Endothelial cell (in vitro differentiated cells): ENCODE data around the gene JAG2. TPM values are rescaled to one million over a fixed set of nuclear protein-coding genes. Genes with fewer than 3 reads are reported as not detected.

Source experiments
- DNase-seq: peaks from one replicate; pipeline ENCODE4 v3.0.0; 2021; ENCODE audit warnings: low spot score
- H3K27ac Mint-ChIP-seq: one replicate; pipeline ENCODE4 v1.8.0; 2021; ENCODE audit warnings: mixed read lengths, inconsistent platforms; ENCODE audit not compliant: unreplicated experiment
- H3K27me3 Mint-ChIP-seq: one replicate; pipeline ENCODE4 v1.8.0; 2021; ENCODE audit warnings: mild to moderate bottlenecking, moderate library complexity, mixed read lengths, inconsistent platforms; ENCODE audit not compliant: unreplicated experiment
- H3K36me3 Mint-ChIP-seq: one replicate; pipeline ENCODE4 v1.8.0; 2021; ENCODE audit warnings: mild to moderate bottlenecking, low read depth, mixed read lengths, inconsistent platforms; ENCODE audit not compliant: unreplicated experiment
- H3K4me1 Mint-ChIP-seq: one replicate; pipeline ENCODE4 v1.8.0; 2021; ENCODE audit warnings: mild to moderate bottlenecking, mixed read lengths, inconsistent platforms; ENCODE audit not compliant: unreplicated experiment
- H3K4me3 Mint-ChIP-seq: one replicate; pipeline ENCODE4 v1.8.0; 2021; ENCODE audit warnings: mild to moderate bottlenecking, mixed read lengths, inconsistent platforms; ENCODE audit not compliant: unreplicated experiment
- H3K9me3 Mint-ChIP-seq: one replicate; pipeline ENCODE4 v1.8.0; 2021; ENCODE audit warnings: mixed read lengths, inconsistent platforms; ENCODE audit not compliant: unreplicated experiment
- CTCF ChIP-seq: fragments of 200-600 bp; sonication (generic); IDR thresholded peaks from one replicate; pipeline ENCODE4 v1.5.0; 2021; ENCODE audit warnings: antibody characterized with exemption; ENCODE audit not compliant: unreplicated experiment
- total RNA-seq: library from RNA; stranded (reverse); fragmentation: NEBNext Ultra II Directional; extraction: Animal tissue kit (Norgen Biotek cat#: 25700); gene quantifications from one replicate; pipeline ENCODE4 v1.2.1, GENCODE V29; 2021; ENCODE audit not compliant: unreplicated experiment

The JAG2 gene
- total RNA-seq, 1 donor from 2014 or later, result 280 TPM

GRCh38 chr14:105207460-105207901 lies 38.9 kb upstream of the JAG2 start:
- peaks cover 3% of the 10 kb centered on the region for H3K4me1 Mint-ChIP-seq
- H3K36me3 Mint-ChIP-seq, result peaks cover 4% of the 10 kb centered on the region

GRCh38 chr14:105206873-105207272 lies 38.3 kb upstream of the JAG2 start:
- Mint-ChIP-seq H3K27me3 (peaks cover 4% of the 10 kb centered on the region), H3K27ac (no peak overlapping the region), H3K4me3 (no peak overlapping the region), H3K36me3 (peaks cover 4% of the 10 kb centered on the region), H3K9me3 (no peaks in the 10 kb centered on the region), H3K4me1 (peaks cover 5% of the 10 kb centered on the region)
- no peak for DNase-seq
- no peak for TF ChIP-seq CTCF

More at GRCh38 chr14:105207460-105207901, 38.9 kb upstream of the JAG2 start:
- H3K27me3 Mint-ChIP-seq, result peaks cover 8% of the 10 kb centered on the region
- no peak for TF ChIP-seq CTCF
- no peak overlapping the region for H3K27ac Mint-ChIP-seq
- DNase-seq, result no peak
- H3K4me3 Mint-ChIP-seq, result no peak overlapping the region
- H3K9me3 Mint-ChIP-seq, result no peaks in the 10 kb centered on the region

GRCh38 chr14:105205673-105206208 lies 37.2 kb upstream of the JAG2 start:
- Mint-ChIP-seq H3K9me3 (no peaks in the 10 kb centered on the region), H3K4me1 (peaks cover 10% of the 10 kb centered on the region), H3K36me3 (peaks cover 2% of the 10 kb centered on the region), H3K4me3 (no peak overlapping the region), H3K27me3 (peaks cover 6% of the 10 kb centered on the region), H3K27ac (no peak overlapping the region)
- no peak for TF ChIP-seq CTCF
- no peak for DNase-seq

GRCh38 chr14:105204931-105205672 lies 36.5 kb upstream of the JAG2 start:
- Mint-ChIP-seq H3K27ac (no peak overlapping the region), H3K36me3 (no peaks in the 10 kb centered on the region), H3K27me3 (peaks cover 9% of the 10 kb centered on the region), H3K9me3 (no peaks in the 10 kb centered on the region), H3K4me1 (peaks cover 16% of the 10 kb centered on the region), H3K4me3 (no peak overlapping the region)
- DNase-seq, result no peak
- TF ChIP-seq CTCF, result no peak
